ENCODE data around the gene DCAF5.
A peak's percentile ranks its signal among the peaks of the same experiment; 100 is the strongest.

The DCAF5 gene

GRCh38 chr14:69161590-69161989, 8.7 kb upstream of the DCAF5 start:
- Histone ChIP-seq H3K4me1 (no peaks in the 10 kb centered on the region), H3K9me3 (peaks cover 6% of the 10 kb centered on the region), H3K9ac (no peak overlapping the region), H3K36me3 (no peaks in the 10 kb centered on the region), H4K20me1 (no peaks in the 10 kb centered on the region), H3K4me3 (no peak overlapping the region), H3K27me3 (no peaks in the 10 kb centered on the region), H3K4me2 (no peak overlapping the region), H3K27ac (no peak overlapping the region)
- no peak for TF ChIP-seq Cebpa-rat (IDR thresholded peaks at IDR 0.05)

GRCh38 chr14:69156224-69156623, 3.3 kb upstream of the DCAF5 start:
- H3K9me3 ChIP-seq, result no peaks in the 10 kb centered on the region
- no peak overlapping the region for H3K27ac ChIP-seq
- H4K20me1 ChIP-seq, result peaks cover 1% of the 10 kb centered on the region; the same call in 1 of the 2 replicates
- no peak for TF ChIP-seq Cebpa-rat (IDR thresholded peaks at IDR 0.05)
- peaks cover 15% of the 10 kb centered on the region; the same call in 1 of the 2 replicates for H3K27me3 ChIP-seq
- no peak overlapping the region for H3K4me3 ChIP-seq
- no peak overlapping the region for H3K4me2 ChIP-seq
- H3K9ac ChIP-seq, result no peak overlapping the region
- H3K36me3 ChIP-seq, result no peaks in the 10 kb centered on the region
- H3K4me1 ChIP-seq, result peaks cover 8% of the 10 kb centered on the region

DNA sequence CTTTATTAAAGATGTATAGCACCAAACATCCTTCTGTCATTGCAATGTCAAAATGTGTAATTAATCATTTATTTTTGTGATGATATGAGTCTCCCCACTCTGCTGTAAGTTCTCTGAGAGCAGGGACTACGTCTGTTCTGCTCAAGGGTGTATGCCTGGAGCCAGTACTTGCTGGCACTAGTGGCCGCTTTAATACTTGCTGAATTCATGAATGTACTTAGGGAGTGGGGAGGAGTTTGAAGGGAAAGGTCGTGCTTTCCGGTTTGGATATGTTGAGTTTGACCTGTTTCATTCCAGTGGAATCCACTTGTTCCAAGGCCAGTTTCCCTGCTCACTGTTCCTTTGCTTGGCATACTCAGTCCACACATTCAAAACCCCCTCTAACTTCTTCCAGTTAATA, 1.9 kb upstream of the DCAF5 start:
- H3K4me2 ChIP-seq, result no peak overlapping the region
- TF ChIP-seq Cebpa-rat (IDR thresholded peaks at IDR 0.05), result no peak

GRCh38 chr14:69153873-69154270, 953 bp upstream of the DCAF5 start:
- H3K4me2 ChIP-seq, result peak overlapping the region; percentile 82

More for the DNA sequence above, 1.9 kb upstream of the DCAF5 start:
- Histone ChIP-seq H3K27ac (no peak overlapping the region), H3K9me3 (no peaks in the 10 kb centered on the region), H4K20me1 (peaks cover 16% of the 10 kb centered on the region), H3K27me3 (peaks cover 15% of the 10 kb centered on the region; the same call in 1 of the 2 replicates), H3K36me3 (0 out of 2 replicates have a peak, but pooled peaks cover 2% of the 10 kb centered on the region), H3K9ac (no peak overlapping the region), H3K4me3 (no peak overlapping the region), H3K4me1 (peaks cover 22% of the 10 kb centered on the region)

GRCh38 chr14:69153152-69153872, 393 bp upstream of the DCAF5 start:
- Histone ChIP-seq H4K20me1 (peaks cover 30% of the 10 kb centered on the region), H3K4me1 (peaks cover 28% of the 10 kb centered on the region), H3K4me2 (peak overlapping the region; percentile 82), H3K36me3 (peaks cover 17% of the 10 kb centered on the region), H3K9ac (peak overlapping the region; percentile 94), H3K9me3 (no peaks in the 10 kb centered on the region), H3K27me3 (peaks cover 15% of the 10 kb centered on the region; the same call in 1 of the 2 replicates), H3K27ac (peak overlapping the region; percentile 70), H3K4me3 (peak overlapping the region; percentile 90)
- TF ChIP-seq Cebpa-rat (IDR thresholded peaks at IDR 0.05), result no peak

More at GRCh38 chr14:69153873-69154270, 953 bp upstream of the DCAF5 start:
- Histone ChIP-seq H4K20me1 (peaks cover 25% of the 10 kb centered on the region), H3K4me1 (peaks cover 28% of the 10 kb centered on the region), H3K27ac (no peak overlapping the region), H3K9ac (peak overlapping the region; percentile 94), H3K9me3 (no peaks in the 10 kb centered on the region), H3K27me3 (peaks cover 15% of the 10 kb centered on the region; the same call in 1 of the 2 replicates), H3K4me3 (peak overlapping the region; percentile 90), H3K36me3 (peaks cover 12% of the 10 kb centered on the region)
- no peak for TF ChIP-seq Cebpa-rat (IDR thresholded peaks at IDR 0.05)

- H3K4me3 ChIP-seq, result peak overlapping the region; percentile 90
- peak overlapping the region; percentile 93 for H3K27ac ChIP-seq
- H3K4me2 ChIP-seq, result peak overlapping the region; percentile 82
- H3K36me3 ChIP-seq, result peaks cover 22% of the 10 kb centered on the region
- peaks cover 40% of the 10 kb centered on the region for H4K20me1 ChIP-seq
- H3K9ac ChIP-seq, result peak overlapping the region; percentile 94
- H3K4me1 ChIP-seq, result peaks cover 28% of the 10 kb centered on the region
- no peak for TF ChIP-seq Cebpa-rat (IDR thresholded peaks at IDR 0.05)
- H3K9me3 ChIP-seq, result no peaks in the 10 kb centered on the region
- peaks cover 15% of the 10 kb centered on the region; the same call in 1 of the 2 replicates for H3K27me3 ChIP-seq
These were observed 578 bp downstream of the DCAF5 start for GRCh38 chr14:69152181-69152901.

DNA sequence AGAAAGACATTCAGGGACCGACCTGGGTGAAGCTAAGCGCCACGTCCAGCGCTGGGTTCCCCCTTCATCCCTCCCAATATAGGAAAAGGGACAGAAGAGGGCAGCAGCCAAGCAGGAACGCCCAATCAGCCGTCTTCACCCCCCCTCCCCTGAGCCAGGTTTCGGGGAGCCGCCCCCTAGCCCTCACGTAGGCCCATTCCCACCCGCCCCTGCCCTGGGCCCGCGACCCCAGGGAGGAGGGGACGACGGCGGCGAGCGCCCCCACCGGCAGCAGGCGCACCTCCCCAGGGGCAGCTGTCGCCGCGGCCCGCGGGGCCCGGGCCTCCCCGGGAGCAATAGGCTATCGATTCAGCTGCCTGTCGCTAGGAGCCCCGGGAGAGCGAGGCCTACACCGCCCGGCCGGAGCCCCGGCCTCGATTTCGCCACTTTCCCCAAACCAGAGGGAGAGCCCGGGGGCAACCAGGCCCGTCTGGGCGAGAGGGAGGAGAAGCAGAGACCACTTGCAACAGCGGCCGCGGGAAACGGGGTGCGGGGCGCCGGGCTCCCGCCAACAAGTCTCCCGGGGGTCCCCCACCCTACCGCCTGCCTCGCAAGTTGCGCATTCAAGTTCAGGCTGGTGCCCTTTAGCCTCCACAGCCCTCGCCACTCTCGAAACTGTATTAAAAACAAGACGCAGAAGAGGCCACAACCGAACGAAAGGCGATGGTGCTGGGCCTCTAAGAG, 1.3 kb downstream of the DCAF5 start:
- no peak for TF ChIP-seq Cebpa-rat (IDR thresholded peaks at IDR 0.05)
- H3K27ac ChIP-seq, result peak overlapping the region; percentile 93
- H3K9me3 ChIP-seq, result no peaks in the 10 kb centered on the region
- H3K4me2 ChIP-seq, result peak overlapping the region; percentile 82
- H3K4me3 ChIP-seq, result peak overlapping the region; percentile 90
- H3K27me3 ChIP-seq, result peaks cover 15% of the 10 kb centered on the region; the same call in 1 of the 2 replicates
- H4K20me1 ChIP-seq, result peaks cover 47% of the 10 kb centered on the region
- peaks cover 28% of the 10 kb centered on the region for H3K4me1 ChIP-seq
- peaks cover 25% of the 10 kb centered on the region for H3K36me3 ChIP-seq
- peak overlapping the region; percentile 94 for H3K9ac ChIP-seq

- TF ChIP-seq Cebpa-rat (IDR thresholded peaks at IDR 0.05), result no peak
- Histone ChIP-seq H3K4me1 (peaks cover 28% of the 10 kb centered on the region), H3K4me3 (no peak overlapping the region), H3K27me3 (peaks cover 12% of the 10 kb centered on the region; the same call in 1 of the 2 replicates), H3K9ac (no peak overlapping the region), H3K36me3 (peaks cover 30% of the 10 kb centered on the region), H3K27ac (no peak overlapping the region), H3K9me3 (no peaks in the 10 kb centered on the region), H4K20me1 (peaks cover 64% of the 10 kb centered on the region), H3K4me2 (peak overlapping the region; percentile 82)
These were observed 3.3 kb downstream of the DCAF5 start for GRCh38 chr14:69149461-69150244.

DNA sequence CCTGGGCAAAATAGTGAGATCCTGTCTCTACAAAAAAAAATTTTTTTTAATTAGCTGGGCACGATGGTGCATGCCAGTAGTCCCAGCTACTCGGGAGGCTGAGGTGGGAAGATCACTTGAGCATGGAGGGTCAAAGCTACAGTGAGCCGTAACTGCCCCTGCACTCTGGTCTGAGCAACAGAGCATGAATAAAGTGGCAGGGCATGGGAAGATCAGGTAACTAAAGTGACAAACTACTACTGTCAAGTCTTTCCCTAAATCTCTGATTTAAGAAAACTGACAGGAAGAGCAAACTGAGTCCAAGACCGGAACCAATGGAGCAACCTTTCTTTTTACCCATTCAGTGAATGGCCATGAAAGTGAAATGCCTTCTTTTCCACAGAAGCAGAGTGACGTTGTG, 10.8 kb downstream of the DCAF5 start:
- Histone ChIP-seq H3K4me2 (no peak overlapping the region), H4K20me1 (peaks cover 98% of the 10 kb centered on the region), H3K9ac (no peak overlapping the region), H3K36me3 (peaks cover 40% of the 10 kb centered on the region), H3K27me3 (no peaks in the 10 kb centered on the region), H3K9me3 (no peaks in the 10 kb centered on the region), H3K4me3 (no peak overlapping the region), H3K27ac (no peak overlapping the region), H3K4me1 (peaks cover 9% of the 10 kb centered on the region)
- TF ChIP-seq Cebpa-rat (IDR thresholded peaks at IDR 0.05), result no peak

Data from BLaER1 (cell line).